ENCODE results near the gene ZCCHC17. TPM values are rescaled to one million over a fixed set of nuclear protein-coding genes. Genes with fewer than 3 reads are reported as not detected.

Gene ZCCHC17
- total RNA-seq, 2 experiments from 2014 or later = 30.1 to 33.8 TPM

DNA sequence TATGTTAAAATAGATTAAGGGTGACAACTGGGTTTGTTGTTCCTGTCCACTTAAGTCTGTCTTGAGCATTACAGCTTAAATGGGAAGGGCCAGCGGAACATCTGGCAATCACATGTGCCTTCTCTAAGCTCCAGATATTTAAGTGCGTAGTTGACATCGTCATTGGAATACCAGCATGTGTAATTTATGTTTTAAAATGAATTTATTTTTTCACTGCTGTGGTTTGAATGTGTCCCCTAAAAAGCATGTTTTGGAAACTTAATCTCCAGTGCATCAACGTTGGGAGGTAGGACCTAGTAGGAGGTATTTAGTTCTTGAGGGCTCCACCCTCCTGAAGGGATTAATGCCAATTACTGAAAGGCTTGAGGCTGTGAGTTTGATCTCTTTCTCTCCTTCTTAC is 13.4 kb downstream of the ZCCHC17 start:
- intact Hi-C loops (cut with micrococcal nuclease; ENCODE audit: unreplicated experiment) = no loop called here
- Histone ChIP-seq H3K4me3 (ENCODE audit: low read depth, low read length, poor library complexity, severe bottlenecking) (no peak overlapping the region), H2AFZ (ENCODE audit: low read length) (no peak overlapping the region), H3K36me3 (ENCODE audit: insufficient read depth, low read length) (peaks cover 61% of the 10 kb centered on the region), H3K9me2 (ENCODE audit: insufficient read depth, low read length) (no peaks in the 10 kb centered on the region), H4K20me1 (ENCODE audit: insufficient read depth, low read length) (peaks cover 3% of the 10 kb centered on the region; the same call in 1 of the 2 replicates), H3K79me2 (ENCODE audit: insufficient read depth, low read depth, low read length) (no peaks in the 10 kb centered on the region), H3K4me1 (ENCODE audit: insufficient read depth, low read length, poor library complexity, severe bottlenecking) (no peaks in the 10 kb centered on the region), H3K27ac (ENCODE audit: low read depth, low read length, poor library complexity, severe bottlenecking) (no peak overlapping the region), H3K4me2 (ENCODE audit: low read length) (no peak overlapping the region), H3K9me3 (ENCODE audit: low read length) (no peaks in the 10 kb centered on the region)
- TF ChIP-seq, protein P1, sequence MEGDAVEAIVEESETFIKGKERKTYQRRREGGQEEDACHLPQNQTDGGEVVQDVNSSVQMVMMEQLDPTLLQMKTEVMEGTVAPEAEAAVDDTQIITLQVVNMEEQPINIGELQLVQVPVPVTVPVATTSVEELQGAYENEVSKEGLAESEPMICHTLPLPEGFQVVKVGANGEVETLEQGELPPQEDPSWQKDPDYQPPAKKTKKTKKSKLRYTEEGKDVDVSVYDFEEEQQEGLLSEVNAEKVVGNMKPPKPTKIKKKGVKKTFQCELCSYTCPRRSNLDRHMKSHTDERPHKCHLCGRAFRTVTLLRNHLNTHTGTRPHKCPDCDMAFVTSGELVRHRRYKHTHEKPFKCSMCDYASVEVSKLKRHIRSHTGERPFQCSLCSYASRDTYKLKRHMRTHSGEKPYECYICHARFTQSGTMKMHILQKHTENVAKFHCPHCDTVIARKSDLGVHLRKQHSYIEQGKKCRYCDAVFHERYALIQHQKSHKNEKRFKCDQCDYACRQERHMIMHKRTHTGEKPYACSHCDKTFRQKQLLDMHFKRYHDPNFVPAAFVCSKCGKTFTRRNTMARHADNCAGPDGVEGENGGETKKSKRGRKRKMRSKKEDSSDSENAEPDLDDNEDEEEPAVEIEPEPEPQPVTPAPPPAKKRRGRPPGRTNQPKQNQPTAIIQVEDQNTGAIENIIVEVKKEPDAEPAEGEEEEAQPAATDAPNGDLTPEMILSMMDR (conservative IDR thresholded peaks at IDR 0.05; ENCODE audit: low read length) = no peak
- BruUV-seq (replicated peaks) = no TSS peak
- ChIA-PET POLR2A (no interaction called here), CTCF (ENCODE audit: unreplicated experiment) (no interaction called here)
- DNase-seq (ENCODE audit: low spot score) = no peak

DNA sequence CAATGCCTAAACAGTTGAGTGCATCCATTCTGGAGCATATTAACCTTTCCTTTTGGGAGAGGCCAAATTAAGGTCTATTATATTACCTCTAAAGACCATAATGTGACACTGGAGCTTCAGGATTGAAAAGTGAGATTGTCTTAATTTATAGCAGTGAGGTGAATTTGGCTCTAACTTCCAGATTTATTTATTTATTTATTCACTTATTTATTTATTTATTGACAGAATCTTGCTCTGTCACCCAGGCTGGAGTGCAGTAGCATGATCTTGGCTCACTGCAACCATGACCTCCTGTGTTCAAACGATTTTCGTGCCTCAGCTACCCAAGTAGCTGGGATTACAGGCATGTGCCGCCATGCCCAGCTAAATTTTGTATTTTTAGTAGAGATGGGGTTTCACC is 19.1 kb downstream of the ZCCHC17 start:
- Histone ChIP-seq H3K4me1 (ENCODE audit: insufficient read depth, low read length, poor library complexity, severe bottlenecking) (no peaks in the 10 kb centered on the region), H3K4me2 (ENCODE audit: low read length) (no peak overlapping the region), H3K79me2 (ENCODE audit: insufficient read depth, low read depth, low read length) (no peaks in the 10 kb centered on the region), H2AFZ (ENCODE audit: low read length) (no peak overlapping the region), H3K36me3 (ENCODE audit: insufficient read depth, low read length) (peaks cover 84% of the 10 kb centered on the region), H3K9me2 (ENCODE audit: insufficient read depth, low read length) (no peaks in the 10 kb centered on the region), H3K9me3 (ENCODE audit: low read length) (no peaks in the 10 kb centered on the region), H3K27ac (ENCODE audit: low read depth, low read length, poor library complexity, severe bottlenecking) (no peak overlapping the region), H3K4me3 (ENCODE audit: low read depth, low read length, poor library complexity, severe bottlenecking) (no peak overlapping the region), H4K20me1 (ENCODE audit: insufficient read depth, low read length) (no peaks in the 10 kb centered on the region)
- DNase-seq (ENCODE audit: low spot score) = no peak
- ChIA-PET POLR2A (interaction anchor here (0.6 to 0.9 kb wide), 2 partner anchors 25 to 131 kb away, joined by 3 read pairs; no protein-coding TSS in a partner anchor), CTCF (ENCODE audit: unreplicated experiment) (no interaction called here)
- intact Hi-C loops (cut with micrococcal nuclease; ENCODE audit: unreplicated experiment) = no loop called here
- TF ChIP-seq, protein P1 (conservative IDR thresholded peaks at IDR 0.05; ENCODE audit: low read length) = no peak
- no peak for TF ChIP-seq EZH2phosphoT487 (IDR thresholded peaks at IDR 0.05; ENCODE audit: borderline replicate concordance, low read depth, low read length)
- no TSS peak for BruUV-seq (replicated peaks)

DNA sequence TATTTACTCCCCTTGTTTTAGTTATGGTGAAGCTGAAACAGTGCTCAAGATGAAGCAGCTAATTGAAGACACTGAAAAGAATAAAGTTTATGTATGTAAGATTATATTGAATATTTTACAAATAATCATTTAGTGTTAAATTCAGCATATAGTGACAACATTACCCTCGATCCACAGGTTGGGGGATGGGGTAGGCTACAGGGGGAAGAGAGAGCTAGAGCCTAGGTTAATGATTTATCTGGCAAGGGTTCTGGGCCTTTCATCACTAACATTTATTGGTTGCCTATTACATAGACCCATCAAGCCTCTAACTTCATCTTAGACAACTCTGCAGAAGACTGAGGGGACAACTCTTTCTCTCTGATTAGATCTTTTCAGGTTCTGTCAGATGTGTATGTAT is 21.3 kb downstream of the ZCCHC17 start:
- no peaks in the 10 kb centered on the region for H3K9me3 ChIP-seq (ENCODE audit: low read length)
- CTCF ChIA-PET (ENCODE audit: unreplicated experiment) = interaction anchor here (0.7 kb wide), 1 partner anchor 10 kb away, joined by 3 read pairs; no protein-coding TSS in a partner anchor
- POLR2A ChIA-PET = interaction anchor here (0.9 to 1.2 kb wide), 2 partner anchors 12 to 23 kb away, joined by 3 read pairs; no protein-coding TSS in a partner anchor
- no peak overlapping the region for H3K4me3 ChIP-seq (ENCODE audit: low read depth, low read length, poor library complexity, severe bottlenecking)
- intact Hi-C loops (cut with micrococcal nuclease; ENCODE audit: unreplicated experiment) = no loop called here
- no peak for TF ChIP-seq EZH2phosphoT487 (IDR thresholded peaks at IDR 0.05; ENCODE audit: borderline replicate concordance, low read depth, low read length)
- TF ChIP-seq, protein P1 (conservative IDR thresholded peaks at IDR 0.05; ENCODE audit: low read length) = no peak
- H3K4me1 ChIP-seq (ENCODE audit: insufficient read depth, low read length, poor library complexity, severe bottlenecking) = no peaks in the 10 kb centered on the region
- no peaks in the 10 kb centered on the region for H3K9me2 ChIP-seq (ENCODE audit: insufficient read depth, low read length)
- H3K27ac ChIP-seq (ENCODE audit: low read depth, low read length, poor library complexity, severe bottlenecking) = no peak overlapping the region
- DNase-seq (ENCODE audit: low spot score) = no peak
- no peaks in the 10 kb centered on the region for H4K20me1 ChIP-seq (ENCODE audit: insufficient read depth, low read length)
- BruUV-seq (replicated peaks) = no TSS peak
- H2AFZ ChIP-seq (ENCODE audit: low read length) = no peak overlapping the region
- no peak overlapping the region for H3K4me2 ChIP-seq (ENCODE audit: low read length)
- peaks cover 83% of the 10 kb centered on the region for H3K36me3 ChIP-seq (ENCODE audit: insufficient read depth, low read length)
- no peaks in the 10 kb centered on the region for H3K79me2 ChIP-seq (ENCODE audit: insufficient read depth, low read depth, low read length)

Measured in OCI-LY7 (cell line).